Measurements from ENCODE around the gene RPL6.
"Not testable (repeated sequence)": the region's sequence is repeated elsewhere in the genome, so short reads cannot be mapped to it uniquely, and the experiment has no call there.

The RPL6 gene

GRCh38 chr12:112420740-112421139, 11.3 kb upstream of the RPL6 start:
- DNase-seq (ENCODE audit: low read depth in 2 of 2, low spot score in 1 of 2), result no peak

- DNase-seq (ENCODE audit: low read depth in 2 of 2, low spot score in 1 of 2), result peak; percentile 5 to 17
These were observed 10.1 kb upstream of the RPL6 start for GRCh38 chr12:112419297-112420133.

- peak; percentile 83 to 84 for DNase-seq (ENCODE audit: low read depth in 2 of 2, low spot score in 1 of 2)
These were observed 9.3 kb upstream of the RPL6 start, which contains the start of gene PTPN11 for GRCh38 chr12:112418608-112419296. PTPN11 (plus strand) TSS chr12:112418947; CDS start chr12:112419112, 165 bp downstream.

GRCh38 chr12:112418273-112418607, 8.8 kb upstream of the RPL6 start:
- DNase-seq (ENCODE audit: low read depth in 2 of 2, low spot score in 1 of 2), result peak in 1 of 2 donors; percentile 1

- not testable (repeated sequence) for DNase-seq (ENCODE audit: low read depth in 2 of 2, low spot score in 1 of 2)
These were observed 6.1 kb upstream of the RPL6 start for GRCh38 chr12:112415457-112415856.

- DNase-seq (ENCODE audit: low read depth in 2 of 2, low spot score in 1 of 2), result no peak
These were observed 4.6 kb upstream of the RPL6 start for GRCh38 chr12:112413855-112414625.

- no peak for DNase-seq (ENCODE audit: low read depth in 2 of 2, low spot score in 1 of 2)
These were observed 470 bp upstream of the RPL6 start for GRCh38 chr12:112409906-112410244.

- no peak for DNase-seq (ENCODE audit: low read depth in 2 of 2, low spot score in 1 of 2)
These were observed 784 bp downstream of the RPL6 start for GRCh38 chr12:112408621-112409020.

GRCh38 chr12:112407683-112408082, 1.7 kb downstream of the RPL6 start:
- DNase-seq (ENCODE audit: low read depth in 2 of 2, low spot score in 1 of 2), result not testable (repeated sequence)

- DNase-seq (ENCODE audit: low read depth in 2 of 2, low spot score in 1 of 2), result no peak
These were observed 2.6 kb downstream of the RPL6 start for GRCh38 chr12:112406519-112407488.

GRCh38 chr12:112401903-112402498, 7.4 kb downstream of the RPL6 start:
- DNase-seq (ENCODE audit: low read depth in 2 of 2, low spot score in 1 of 2), result no peak

GRCh38 chr12:112401054-112401453, 8.4 kb downstream of the RPL6 start:
- DNase-seq (ENCODE audit: low read depth in 2 of 2, low spot score in 1 of 2), result no peak

GRCh38 chr12:112393328-112393727, 16.1 kb downstream of the RPL6 start:
- no peak for DNase-seq (ENCODE audit: low read depth in 2 of 2, low spot score in 1 of 2)

GRCh38 chr12:112389922-112390654, 19.3 kb downstream of the RPL6 start:
- DNase-seq (ENCODE audit: low read depth in 2 of 2, low spot score in 1 of 2), result not testable (repeated sequence)

- DNase-seq (ENCODE audit: low read depth in 2 of 2, low spot score in 1 of 2), result no peak
These were observed 20.2 kb downstream of the RPL6 start for GRCh38 chr12:112389228-112389627.

GRCh38 chr12:112386726-112387125, 22.7 kb downstream of the RPL6 start:
- no peak for DNase-seq (ENCODE audit: low read depth in 2 of 2, low spot score in 1 of 2)

GRCh38 chr12:112382866-112383265, 26.5 kb downstream of the RPL6 start:
- DNase-seq (ENCODE audit: low read depth in 2 of 2, low spot score in 1 of 2), result no peak

- peak; percentile 84 to 89 for DNase-seq (ENCODE audit: low read depth in 2 of 2, low spot score in 1 of 2)
These were observed 27.3 kb downstream of the RPL6 start, which contains the start of gene HECTD4 for GRCh38 chr12:112381883-112382796. HECTD4 (minus strand) TSS chr12:112382431; CDS start chr12:112382128, 303 bp downstream.
